ACHN (cell line): Measurements from ENCODE around the gene WNT9B.

Experiments used
- DNase-seq: peaks from one replicate; pipeline ENCODE4 v3.0.0-alpha.2; 2015
- in situ Hi-C: cut with HindIII; loops from 2 replicates; pipeline ENCODE4 v1.10.0; 2017; ENCODE audit warnings: low sequenced_read_pairs, low pct_ligation_motif_present, low pct_unique_long_range_greater_than_20kb

WNT9B gene

DNA sequence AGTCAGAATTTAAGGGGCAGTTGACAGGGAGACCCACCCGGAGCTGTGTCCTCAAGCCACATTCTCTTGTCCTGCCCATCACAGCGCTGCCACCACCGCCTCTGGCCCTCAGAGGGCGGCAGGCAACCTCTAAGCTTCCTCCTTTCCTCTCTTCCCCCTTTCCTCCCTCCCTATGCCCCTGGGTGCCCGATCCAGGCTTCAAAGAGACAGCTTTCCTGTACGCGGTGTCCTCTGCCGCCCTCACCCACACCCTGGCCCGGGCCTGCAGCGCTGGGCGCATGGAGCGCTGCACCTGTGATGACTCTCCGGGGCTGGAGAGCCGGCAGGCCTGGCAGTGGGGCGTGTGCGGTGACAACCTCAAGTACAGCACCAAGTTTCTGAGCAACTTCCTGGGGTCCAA, 23.5 kb downstream of the WNT9B start:
- in situ Hi-C loops, result no loop called here
- DNase-seq, result no peak

DNA sequence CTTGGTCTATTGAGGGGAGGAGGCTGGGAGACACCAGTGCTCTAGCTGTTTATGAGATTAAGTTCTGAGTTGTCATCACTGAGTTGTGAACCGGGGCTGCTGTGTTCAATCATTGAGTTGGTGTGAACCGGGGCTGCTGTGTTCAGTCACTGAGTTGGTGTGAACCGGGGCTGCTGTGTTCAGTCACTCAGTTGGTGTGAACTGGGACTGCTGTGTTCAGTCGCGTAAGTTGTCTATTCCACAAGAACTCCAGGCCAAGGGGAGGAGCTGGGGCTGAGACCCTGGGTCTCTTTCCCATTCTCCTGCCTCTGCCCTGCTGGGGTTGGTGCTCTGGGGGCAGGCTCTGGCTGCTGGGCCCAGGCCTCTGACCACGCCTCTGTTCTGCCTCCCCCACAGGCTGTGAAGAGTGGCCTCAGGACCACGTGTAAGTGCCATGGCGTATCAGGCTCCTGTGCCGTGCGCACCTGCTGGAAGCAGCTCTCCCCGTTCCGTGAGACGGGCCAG, 24.5 kb downstream of the WNT9B start:
- in situ Hi-C loops, result no loop called here
- DNase-seq, result no peak

DNA sequence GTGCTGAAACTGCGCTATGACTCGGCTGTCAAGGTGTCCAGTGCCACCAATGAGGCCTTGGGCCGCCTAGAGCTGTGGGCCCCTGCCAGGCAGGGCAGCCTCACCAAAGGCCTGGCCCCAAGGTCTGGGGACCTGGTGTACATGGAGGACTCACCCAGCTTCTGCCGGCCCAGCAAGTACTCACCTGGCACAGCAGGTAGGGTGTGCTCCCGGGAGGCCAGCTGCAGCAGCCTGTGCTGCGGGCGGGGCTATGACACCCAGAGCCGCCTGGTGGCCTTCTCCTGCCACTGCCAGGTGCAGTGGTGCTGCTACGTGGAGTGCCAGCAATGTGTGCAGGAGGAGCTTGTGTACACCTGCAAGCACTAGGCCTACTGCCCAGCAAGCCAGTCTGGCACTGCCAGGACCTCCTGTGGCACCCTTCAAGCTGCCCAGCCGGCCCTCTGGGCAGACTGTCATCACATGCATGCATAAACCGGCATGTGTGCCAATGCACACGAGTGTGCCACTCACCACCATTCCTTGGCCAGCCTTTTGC, 25.0 kb downstream of the WNT9B start:
- no peak for DNase-seq
- in situ Hi-C loops, result no loop called here

DNA sequence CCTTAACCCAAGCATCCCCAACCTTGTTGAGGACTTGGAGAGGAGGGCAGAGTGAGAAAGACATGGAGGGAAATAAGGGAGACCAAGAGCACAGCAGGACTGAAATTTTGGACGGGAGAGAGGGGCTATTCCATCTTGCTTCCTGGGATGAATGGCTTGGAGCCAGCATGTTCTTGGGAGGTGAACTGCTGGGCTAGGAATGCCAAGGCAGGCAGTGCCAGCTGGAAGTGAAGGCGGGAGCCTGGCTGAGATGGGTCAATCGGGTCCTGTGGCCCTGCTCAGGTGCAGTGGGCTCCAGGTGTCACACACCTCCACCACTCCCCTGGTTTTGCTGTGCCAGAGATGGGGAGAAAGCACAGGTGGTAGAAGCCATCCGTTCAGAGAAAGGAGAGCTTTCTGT, 25.5 kb downstream of the WNT9B start:
- DNase-seq, result no peak
- in situ Hi-C loops, result no loop called here

DNA sequence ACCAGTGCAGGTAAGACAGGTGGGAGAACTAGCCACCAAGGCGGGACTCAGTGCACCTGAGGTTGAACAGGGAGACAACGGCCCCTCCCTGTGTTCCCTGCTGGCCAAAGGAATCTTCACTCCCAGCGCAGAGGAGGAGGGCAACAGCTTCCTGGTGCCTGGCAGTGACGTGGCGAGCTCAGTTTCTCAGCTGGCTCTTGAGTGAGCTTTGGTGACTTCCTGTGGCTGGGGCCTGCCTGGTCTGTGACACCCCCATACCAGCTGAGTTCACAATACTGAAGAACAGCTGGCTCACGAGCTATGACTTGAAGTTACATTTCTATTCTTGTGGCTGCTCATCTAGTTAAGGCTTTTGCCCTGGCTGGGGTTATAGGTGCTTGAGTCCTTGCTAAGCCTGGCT, 26.1 kb downstream of the WNT9B start:
- no peak for DNase-seq
- in situ Hi-C loops, result no loop called here

DNA sequence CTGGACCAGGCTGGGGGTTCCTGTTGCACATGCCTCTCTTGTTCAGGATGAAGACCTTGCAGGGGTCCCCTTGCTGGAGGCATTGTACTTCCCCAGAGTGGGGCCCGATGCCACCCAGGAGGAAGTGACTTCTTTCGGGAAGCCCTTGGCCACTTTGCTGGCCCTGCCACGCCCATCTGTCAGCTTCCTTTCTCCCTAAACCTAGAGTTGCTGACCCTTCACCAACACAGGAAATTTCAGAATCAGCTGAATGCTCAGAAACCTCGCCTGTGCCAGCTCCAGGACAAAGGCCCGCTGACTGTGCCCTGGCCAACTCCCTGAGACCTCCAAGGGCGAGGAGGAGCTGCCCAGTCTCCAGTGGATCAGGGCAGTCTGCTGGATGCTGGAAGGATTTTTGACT, 26.7 kb downstream of the WNT9B start:
- in situ Hi-C loops, result no loop called here
- DNase-seq, result no peak

DNA sequence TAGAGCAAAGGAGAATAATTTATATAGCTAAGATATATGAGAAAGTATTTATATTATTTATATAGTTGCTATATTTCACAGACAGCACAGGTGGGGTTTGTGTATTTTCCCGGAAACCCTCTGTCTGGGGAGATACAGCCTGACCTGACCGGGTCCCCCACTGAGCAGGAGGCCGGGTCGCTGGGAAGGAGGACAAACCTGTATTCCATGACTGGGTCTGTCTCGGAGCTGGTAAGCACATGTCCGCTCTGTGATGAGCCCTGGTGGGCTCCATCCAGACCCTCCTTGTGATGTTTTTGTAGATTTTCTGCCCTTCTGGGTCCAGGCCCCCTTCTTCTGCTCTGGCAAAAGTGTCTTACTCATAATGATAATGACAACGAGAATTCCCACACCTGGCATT, 27.7 kb downstream of the WNT9B start:
- in situ Hi-C loops, result no loop called here
- DNase-seq, result no peak

DNA sequence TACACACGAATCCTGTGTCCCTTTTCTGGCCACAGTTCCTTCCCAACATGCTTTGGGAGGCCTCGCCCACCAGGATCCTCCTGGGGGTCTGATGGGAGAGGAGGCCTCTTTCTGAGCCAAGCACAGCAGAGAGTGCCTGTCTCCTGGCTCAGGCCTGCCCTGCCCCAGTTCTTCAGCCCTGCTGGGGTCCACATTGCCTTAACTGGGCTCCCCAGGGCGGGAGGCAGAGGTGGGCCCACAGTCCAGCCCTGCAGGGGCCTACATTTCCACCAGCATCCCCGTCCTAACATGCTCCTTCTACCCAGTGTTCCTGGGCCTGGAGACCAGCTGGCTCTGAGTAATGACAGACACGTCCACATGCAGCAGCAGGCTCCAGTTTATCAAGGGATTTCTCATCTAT, 29.6 kb downstream of the WNT9B start:
- in situ Hi-C loops, result no loop called here
- DNase-seq, result no peak

DNA sequence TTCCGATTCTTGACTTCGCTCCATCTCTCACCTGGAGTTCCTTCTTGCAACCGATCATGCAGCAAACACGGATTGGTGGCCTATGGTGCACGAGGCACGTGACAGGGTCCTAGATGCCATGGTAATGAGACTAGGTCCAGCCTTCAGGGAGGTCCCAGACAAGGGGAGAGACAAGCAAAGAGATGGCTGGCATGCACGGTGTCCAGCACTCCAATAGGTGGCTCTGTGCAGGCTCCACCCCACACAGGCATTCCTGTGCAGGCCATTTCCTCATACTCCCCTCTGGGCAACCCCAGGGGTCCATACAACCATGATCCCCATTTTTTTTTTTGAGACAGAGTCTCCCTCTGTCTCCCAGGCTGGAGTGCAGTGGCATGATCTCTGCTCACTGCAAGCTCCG, 31.3 kb downstream of the WNT9B start:
- no peak for DNase-seq
- in situ Hi-C loops, result no loop called here

DNA sequence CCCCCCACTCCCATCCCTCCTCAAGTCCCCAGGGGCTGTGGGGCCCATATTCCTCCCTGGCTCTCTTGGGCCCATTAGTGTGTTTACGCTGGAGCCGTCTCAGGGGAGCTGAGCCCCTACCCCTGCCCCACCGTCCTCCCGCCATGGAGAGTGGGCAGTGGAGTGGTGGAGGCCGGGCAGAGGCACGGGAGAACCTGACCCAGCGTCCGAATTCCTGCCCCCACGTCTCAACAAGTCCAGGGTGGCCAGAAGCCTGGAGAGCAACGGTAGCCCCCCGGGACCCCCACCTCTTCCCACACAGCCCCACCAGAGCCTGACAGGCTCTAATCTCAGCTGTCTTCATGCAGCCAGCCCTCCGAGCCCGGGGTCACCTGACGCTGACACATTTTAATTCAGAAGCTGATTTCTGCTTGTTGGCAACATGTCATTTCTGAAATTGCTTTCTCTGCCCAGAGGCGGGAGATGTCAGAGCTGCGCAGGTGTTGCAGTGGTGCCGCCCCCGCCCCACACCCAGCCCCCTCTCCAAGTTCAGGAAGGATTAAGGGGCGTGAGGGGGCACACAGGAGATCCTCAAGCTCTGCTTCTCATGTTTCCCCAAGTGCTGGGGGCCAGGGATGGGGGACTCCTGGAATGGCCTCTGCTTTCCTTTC, 32.6 kb downstream of the WNT9B start:
- DNase-seq, result no peak

DNA sequence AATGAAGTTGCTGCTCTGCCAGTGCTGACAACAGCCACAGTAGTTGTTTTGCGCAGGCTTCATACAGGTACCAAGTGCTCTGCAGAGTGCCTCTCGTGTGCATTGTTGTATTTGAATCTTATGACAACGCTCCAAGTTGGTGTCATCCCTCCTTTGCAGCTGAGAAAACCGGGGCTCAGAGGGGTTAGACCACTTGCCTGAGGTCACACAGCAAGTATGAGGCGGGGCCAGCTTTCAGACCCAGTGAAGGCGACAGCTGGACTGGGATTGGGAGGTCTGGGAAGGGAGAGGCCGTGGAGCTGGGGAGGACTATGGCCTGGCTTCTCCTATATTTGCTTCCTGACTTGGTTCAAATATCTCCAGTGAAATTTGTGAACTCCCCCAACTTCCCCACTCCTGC, 33.2 kb downstream of the WNT9B start:
- DNase-seq, result no peak
- in situ Hi-C loops, result no loop called here

More for the DNA sequence above, 32.6 kb downstream of the WNT9B start:
- in situ Hi-C loops, result no loop called here

DNA sequence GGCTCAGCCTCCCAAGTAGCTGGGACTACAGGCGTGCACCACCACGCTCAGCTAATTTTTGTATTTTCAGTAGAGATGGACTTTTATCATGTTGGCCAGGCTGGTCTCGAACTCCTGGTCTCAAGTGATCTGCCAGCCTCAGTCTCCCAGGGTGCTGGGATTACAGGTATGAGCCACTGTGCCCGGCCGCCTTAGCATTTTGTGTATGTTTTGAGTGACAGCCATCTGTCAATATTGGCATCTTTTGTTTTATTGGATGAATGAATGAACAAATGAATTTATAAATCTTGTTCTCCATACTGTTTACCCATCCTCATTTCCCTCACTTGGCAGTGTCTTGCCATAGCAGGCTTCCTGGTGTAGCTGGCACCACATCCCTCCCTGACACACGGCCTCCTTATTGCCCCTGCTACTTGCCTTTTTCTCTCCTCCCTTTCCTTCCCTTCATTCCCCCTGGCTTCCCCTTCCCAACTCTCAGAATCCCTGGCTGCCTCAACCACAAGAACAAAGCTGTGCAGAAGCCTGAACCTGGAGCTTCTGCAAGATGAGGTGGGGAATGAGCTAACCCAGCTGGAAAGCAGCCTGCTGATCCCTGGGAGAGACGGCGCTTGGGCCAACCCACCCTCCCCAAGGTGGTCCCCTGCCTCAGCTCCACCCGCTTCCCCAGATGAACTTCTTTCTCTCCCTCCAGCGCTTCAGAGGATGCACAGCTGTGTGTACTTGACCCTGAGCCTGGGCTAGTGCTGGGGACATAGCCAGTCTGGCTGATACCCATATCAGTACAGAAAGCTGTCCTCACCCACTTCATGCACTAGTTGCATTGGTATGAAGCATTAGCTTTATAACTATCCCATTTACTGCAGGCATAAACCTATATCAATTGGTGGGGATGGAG, 34.3 kb downstream of the WNT9B start:
- DNase-seq, result no peak
- in situ Hi-C loops, result no loop called here

DNA sequence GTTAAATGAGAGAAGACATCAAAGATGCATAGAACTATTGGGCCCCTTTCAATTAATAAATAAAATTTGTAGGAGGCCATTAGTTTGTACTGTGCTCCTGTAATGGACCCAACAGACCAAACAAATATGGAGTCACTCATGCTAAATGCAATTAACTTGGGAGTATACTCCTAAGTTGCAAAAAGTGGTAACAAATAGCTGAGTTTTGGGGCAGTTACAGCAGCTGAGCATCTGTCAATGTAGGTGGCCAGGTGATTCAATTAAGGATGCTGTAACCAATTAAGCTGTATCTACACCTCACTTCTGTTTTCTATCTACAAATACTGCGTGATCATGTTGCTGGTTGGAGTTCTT, 34.9 kb downstream of the WNT9B start:
- in situ Hi-C loops, result no loop called here

DNA sequence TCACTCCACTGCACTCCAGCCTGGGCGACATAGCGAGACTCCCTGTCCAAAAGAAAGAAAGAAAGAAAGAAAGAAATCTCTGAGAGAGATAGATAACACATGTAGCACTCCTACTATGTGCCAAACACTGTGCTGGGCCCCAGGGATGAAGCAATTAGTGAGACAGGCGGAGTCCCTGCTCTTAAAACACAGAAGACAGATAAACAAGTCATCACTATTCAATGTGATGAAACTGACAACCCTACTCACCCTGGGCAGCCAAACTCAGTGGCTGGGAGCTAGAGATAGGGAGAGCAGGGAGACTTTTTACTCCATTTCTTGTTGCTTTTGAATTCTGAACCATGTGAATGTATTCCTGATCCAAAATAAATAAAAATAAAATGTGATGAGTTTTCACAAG, 36.3 kb downstream of the WNT9B start:
- no peak for DNase-seq
- in situ Hi-C loops, result no loop called here

More for the DNA sequence above, 34.9 kb downstream of the WNT9B start:
- DNase-seq, result no peak

DNA sequence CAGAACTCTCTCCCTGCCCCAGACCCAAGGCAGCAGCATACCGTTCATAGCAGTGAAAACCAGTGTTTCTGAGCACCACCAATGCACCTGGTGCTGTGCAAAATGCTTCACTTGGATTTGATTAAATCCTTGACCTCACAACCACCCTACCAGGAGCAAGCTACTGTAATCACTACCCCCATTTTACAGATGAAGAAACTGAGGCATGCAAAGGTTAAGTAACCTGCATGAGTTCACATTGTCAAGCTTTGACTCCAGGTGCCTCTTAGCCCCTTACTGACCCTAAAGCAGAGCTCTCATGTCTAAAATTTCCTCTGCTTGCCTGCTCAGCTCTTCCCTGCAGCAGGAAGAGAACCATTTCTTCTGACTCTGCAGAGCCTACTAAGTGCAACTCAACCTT, 37.3 kb downstream of the WNT9B start:
- no peak for DNase-seq
- in situ Hi-C loops, result no loop called here

DNA sequence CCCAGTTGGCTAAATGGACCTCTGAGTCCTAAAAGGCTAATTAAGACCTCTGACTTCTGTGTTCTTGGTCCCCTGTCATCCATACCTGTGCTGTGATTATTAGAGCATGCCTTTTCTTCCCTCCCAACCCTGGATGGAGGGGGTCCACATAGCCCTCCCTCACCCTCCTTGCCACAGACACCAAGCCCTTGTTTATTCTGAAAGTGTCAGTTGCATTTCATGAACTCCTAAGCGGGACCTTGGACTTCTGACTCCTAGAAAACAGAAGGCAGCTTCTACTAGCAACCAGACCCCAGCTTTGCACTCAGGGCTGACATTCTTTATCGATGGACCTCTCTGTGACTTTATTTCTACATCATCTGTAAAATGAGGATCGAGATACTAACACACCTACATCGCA, 38.1 kb downstream of the WNT9B start:
- in situ Hi-C loops, result no loop called here
- no peak for DNase-seq

DNA sequence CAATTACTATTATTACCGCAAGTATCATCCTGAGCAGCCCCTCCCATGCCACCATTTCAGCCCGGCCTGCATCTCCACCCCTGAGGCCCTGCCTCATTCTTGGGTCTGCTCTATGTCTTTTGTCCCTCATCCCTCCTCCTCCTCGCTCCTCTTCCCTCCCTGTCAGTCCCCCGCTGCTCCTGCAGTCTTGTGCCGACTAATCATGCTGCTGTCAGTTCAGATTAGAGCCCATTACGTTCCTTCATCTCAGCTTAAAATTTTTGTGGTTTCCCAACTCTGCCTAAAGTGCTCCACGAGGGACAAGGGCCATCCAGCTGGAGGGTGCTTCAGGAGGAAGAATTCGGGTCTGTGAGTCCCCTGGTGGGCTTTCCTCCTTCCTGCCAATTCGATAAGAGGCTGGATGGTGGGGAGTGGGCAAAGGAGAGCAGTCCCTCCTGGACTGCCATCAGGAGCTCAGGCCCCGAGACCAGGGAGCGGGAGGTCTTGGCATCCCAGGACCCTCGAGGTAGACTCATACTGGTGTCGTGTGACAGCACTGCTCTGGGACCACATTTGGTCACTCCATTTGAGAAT, 38.7 kb downstream of the WNT9B start:
- DNase-seq, result no peak
- in situ Hi-C loops, result no loop called here

DNA sequence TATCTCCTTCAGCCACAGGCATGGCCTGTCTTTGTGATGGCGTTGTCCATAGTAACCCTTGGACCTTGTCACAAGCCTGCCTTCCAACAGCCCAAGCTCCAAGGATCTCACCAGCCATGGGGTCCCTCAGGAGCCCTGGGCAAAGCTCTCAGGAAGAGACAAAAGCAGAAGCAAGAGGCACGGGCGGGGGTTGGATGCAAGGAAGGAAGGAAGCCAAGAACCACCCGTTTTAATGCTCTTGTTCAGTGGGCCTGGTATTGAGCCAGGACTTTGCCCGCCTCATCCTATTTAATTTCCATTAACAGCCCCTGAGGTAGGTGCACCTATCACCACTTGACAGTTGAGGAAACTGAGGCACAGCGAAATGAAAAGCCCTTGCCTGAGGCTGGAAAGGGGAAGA, 39.3 kb downstream of the WNT9B start:
- DNase-seq, result no peak
- in situ Hi-C loops, result no loop called here

DNA sequence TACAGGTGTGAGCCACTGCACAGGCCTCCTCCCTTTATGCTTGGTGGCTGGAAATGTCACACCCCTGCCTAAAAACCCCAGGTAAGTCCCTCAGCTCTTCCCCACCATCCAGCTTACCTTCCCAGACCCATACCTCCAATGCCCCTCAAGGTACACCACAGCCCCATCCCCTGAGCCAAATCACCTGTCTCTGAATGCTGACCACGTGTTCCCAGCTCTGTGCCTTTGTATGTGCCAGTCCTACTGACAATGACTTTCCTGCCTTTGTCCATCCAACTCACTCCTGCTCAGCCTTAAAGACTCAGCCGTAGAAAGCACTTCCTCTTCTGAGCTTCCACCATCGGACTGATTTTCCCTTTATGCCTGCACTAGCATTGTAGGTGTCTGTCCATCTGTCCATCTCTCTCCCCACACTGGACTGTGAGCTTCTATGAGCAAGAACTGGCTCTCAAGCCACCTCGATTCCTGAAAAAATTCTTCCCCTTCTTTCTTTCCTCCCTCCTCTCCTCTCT, 40.9 kb downstream of the WNT9B start:
- in situ Hi-C loops, result no loop called here
- DNase-seq, result no peak
